HG02970 (cell line): ENCODE results near the gene KIAA1217.
"Not testable (repeated sequence)": the region's sequence is repeated elsewhere in the genome, so short reads cannot be mapped to it uniquely, and the experiment has no call there.

Experiments used
- ATAC-seq: cut with Tn5 transposase; IDR thresholded peaks from one replicate; pipeline ENCODE4 v1.9.1; 2021; ENCODE audit warnings: mild to moderate bottlenecking, moderate library complexity, moderate number of reproducible peaks; ENCODE audit not compliant: unreplicated experiment, low FRiP score

KIAA1217 gene

DNA sequence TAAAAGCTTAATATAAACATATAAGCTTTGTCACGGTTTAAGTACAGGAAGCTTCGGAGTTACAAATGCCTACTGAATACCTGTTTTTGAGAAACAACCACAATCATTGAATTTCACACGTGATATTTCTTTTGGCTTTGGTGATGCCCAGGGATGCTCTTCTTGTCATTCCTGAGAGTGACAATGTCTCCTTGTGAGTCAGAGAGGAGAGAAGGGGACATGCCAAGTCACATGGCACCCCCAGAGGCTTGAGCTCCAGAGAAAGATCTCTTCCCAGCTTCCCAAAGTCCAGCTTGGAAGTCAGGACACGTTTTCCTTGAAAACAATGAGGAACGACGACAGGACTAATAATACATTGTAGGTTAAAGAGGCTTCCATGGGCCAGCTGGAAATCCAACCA lies 272.3 kb downstream of the KIAA1217 start:
- ATAC-seq: no peak

DNA sequence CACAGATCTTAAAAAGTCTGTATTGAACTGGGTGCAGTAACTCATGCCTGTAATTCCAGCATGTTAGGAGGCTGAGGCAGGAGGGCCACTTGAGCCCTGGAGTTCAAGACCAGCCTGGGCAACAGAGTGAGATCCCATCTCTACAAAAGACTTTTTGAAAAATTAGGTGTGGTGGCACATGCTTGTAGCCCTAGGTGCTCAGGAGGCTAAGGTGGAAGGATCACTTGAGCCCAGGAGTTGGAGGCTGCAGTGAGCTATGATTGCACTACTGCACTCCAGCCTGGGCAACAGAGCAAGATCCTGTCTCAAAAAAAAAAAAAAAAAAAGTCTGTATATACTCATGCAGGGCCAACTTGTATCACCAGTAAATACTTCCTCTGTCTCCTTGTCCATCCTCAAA lies 273.8 kb downstream of the KIAA1217 start:
- ATAC-seq: not testable (repeated sequence)

DNA sequence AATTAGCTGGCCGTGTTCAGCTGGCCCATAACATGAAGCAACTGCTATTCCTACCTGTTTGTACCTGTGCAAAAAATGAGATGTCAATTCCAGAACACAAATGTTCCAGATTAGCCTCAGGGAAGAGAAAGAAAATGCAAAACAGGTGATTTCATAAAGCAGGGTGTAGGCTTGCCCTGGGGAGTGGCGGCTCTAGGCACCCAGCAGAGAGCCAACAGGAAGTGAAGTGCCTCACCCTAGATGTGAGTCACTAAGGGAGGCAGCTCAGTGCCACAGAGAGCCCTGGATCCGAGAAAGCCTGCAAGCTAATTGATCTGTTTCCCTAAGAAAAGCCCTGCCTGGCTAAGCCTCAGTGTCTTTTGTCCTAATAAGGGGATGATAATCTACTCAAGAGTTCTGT lies 274.8 kb downstream of the KIAA1217 start:
- ATAC-seq: no peak

DNA sequence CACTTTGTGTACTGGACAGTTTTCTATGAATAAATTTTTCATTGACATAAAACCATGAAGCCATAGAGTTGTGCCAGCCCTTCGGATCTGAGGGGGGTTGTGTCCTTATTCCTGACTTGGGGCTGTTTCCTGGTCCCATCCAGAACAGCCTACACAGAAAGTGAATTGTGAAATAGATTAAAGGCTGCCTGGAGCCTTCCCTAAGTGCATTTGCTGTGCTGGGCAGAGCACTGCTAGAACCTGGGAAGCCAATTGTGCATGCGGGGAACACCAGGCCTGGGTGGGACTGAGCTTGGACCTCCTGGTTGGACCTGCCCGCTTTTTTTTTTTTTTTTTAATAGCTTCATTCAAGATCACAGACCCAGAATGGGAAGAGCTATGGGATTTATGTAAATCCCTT lies 275.8 kb downstream of the KIAA1217 start:
- ATAC-seq: no peak

DNA sequence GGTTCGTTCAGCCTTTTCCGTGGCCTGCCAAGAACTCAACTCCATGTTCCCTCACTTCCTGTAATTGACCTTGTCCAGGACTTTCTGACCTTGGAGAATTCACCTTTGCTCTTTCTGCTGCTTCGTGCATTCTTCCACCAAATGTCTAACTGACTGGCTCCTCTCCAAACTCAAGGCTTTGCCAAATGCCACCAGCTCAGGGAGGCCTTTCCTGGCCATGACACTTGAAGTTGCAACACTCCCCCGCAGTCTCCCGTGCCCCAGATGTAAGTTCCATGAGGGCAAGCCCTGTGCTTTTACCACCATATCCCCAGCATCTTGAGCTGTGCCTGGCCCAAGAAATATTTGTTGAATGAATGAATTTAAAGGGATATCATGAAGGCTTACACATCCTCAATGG lies 276.4 kb downstream of the KIAA1217 start:
- ATAC-seq: no peak

DNA sequence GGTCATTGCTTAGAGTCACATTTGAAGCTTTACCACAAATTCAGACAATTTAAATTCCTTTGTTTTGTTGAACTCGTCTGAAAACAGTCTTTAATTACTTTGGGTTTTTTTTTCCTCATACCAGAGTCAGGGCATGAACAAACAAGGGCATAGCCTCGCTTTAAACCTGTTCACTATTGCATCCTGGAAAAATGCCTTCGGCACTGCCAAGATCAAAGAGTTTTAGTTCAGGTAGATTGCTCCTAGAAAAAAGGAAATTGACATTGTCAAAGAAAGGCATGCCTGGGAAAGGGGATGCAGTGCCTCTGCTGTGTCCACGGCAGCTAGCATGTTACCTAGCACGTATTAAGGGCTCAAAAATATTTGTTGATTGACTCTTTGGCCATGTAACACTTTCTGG lies 279.7 kb downstream of the KIAA1217 start:
- ATAC-seq: no peak

DNA sequence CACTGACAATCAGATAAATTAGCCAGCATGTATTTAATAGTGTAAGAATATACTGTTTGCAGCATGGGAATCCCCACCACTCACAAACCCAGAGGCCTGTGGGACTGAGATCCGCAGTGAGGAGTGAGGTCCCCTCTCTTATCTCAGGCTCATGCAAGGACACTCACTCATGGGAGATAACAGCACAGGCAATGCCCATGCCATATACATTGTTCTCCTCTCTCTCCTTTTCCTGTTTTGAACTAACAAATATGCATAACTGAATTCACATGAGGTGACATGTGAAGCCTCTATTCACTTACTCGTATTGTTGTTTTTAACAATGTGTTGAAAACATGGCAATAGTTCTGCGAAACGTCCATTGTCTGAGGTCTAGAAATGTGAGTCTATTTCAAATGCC lies 284.2 kb downstream of the KIAA1217 start:
- ATAC-seq: no peak

DNA sequence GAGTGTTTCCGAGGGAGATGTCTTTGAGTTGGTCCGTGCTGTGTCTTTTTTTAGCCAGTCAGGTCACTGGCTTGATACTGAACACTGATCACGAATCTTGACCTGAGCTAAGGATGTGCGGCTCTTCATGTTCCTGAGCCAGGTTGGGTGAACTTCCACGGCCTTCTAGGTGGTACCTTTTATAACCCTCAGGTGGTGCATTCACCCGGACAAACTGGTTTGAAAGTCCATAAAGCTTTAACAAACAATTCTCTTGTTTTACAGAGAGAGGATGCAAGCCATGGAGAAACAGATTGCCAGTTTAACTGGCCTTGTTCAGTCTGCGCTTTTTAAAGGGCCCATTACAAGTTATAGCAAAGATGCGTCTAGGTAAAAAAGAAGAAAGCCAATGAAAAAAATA lies 285.3 kb downstream of the KIAA1217 start:
- ATAC-seq: no peak

DNA sequence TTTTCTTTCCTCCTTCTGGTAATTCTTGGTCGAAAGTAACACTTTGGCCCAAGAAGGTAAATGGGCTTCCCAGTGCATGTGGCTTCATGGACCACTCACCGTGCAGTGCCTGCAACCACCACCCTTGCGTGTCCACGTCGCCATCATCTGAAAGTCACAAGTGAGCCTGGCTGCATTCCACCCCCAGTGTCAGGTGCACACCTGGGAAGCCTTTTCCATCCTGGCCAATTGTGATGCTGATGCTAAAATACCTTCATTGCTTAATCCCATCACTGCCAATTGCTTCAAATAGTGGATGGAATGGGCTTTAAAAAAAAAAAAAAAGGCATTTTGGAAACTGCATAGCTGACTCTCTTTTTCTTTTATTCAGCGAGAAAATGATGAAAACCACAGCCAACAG lies 285.8 kb downstream of the KIAA1217 start:
- no peak for ATAC-seq

DNA sequence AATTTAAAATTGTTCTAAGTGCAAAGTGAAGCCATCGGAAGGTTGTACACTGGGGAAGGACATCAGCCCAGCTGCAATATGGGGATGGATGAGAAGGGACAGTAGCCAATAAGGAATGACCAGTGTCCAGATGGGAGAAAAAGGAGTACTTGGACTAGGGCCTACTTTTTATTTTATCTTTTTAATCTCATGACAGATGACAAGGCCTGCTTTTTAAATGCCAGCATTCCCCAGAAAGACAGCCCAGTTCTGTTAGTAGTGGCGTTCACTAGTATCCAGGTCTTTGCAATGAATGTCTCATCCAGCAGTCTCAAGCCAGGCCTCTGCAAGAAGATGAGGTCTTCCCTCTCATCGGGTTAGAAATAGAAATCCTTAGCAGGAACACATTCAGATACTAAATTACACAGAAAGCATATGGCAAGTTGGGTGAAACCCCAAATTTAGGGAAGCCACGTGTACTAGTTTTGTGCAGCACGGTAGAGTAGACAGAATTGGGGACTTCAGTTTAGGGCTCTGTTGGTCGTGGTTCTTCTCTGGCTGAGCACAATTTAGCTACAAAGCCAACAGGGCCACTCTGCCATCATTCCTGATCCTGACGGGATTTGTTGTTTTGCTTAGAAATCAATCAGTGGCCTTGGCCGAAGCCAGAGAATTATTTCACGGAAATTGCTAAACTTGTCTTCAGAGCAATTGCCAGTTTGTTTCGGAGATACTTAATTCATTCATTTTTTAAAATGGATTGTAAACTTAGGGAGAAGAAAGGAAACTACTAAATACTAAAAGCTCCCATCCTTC lies 286.9 kb downstream of the KIAA1217 start:
- no peak for ATAC-seq

DNA sequence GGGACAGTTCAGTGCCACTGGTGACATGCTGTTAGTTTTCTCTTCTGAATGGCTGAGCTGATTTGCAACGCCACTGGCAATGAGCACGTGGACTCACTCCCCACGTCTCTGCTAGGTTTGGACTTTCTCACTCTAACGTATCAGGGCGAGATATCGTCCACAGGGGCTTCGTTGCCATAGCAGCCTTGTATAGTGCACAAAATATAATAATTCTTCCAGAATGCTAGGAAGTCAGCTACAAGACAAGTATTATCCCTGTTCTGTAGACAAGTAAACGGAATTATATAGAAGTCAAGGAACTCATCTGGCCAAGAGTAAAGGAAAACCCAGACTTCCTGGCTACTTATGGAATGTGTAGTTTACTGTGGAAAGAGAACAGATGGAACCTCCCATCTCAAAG lies 288.0 kb downstream of the KIAA1217 start:
- no peak for ATAC-seq

DNA sequence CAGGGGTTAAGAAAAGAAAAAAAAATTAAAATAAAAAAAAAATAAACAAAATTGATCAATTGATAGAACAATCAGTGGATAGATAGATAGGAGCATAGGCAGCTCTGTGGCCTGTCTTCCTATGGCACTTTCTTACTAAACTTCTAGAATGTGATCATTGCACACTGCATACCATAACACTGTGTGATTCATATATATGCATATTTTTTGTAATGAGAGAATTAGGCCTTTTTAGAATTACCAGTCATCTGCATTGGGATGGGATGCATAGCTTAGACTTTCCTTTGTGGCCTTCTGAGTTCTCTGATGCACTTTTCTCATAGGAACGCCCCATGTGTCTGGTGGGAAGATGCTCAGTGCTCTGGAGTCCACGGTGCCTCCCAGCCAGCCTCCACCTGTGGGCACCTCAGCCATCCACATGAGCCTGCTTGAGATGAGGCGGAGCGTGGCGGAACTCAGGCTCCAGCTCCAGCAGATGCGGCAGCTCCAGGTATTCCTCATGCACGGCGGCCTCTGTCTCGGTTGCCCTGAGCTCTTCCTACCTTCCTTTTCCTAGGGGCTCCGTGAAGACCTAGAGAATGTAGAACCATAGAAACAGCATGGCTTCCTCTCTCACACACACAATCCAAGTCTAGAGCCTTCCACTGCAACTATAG lies 292.2 kb downstream of the KIAA1217 start:
- ATAC-seq: no peak

DNA sequence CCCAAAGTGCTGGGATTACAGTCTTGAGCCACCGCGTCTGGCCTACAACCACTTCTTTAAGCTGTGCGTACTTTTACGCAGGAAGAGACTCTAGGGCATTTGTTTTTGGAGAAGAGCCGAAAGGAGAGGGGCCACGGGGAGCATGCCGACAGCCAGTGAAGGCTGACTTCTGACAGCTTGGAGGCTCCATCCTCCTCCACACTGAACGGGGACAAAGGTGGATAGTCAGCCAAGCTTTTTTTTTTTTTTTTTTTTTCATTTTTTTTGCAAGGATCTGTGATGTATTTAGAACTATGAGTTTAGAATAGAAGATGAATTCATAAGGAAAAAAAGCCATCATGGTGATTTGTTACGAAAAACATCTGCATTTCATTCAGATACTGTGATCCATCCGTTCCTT lies 293.1 kb downstream of the KIAA1217 start:
- ATAC-seq: no peak

DNA sequence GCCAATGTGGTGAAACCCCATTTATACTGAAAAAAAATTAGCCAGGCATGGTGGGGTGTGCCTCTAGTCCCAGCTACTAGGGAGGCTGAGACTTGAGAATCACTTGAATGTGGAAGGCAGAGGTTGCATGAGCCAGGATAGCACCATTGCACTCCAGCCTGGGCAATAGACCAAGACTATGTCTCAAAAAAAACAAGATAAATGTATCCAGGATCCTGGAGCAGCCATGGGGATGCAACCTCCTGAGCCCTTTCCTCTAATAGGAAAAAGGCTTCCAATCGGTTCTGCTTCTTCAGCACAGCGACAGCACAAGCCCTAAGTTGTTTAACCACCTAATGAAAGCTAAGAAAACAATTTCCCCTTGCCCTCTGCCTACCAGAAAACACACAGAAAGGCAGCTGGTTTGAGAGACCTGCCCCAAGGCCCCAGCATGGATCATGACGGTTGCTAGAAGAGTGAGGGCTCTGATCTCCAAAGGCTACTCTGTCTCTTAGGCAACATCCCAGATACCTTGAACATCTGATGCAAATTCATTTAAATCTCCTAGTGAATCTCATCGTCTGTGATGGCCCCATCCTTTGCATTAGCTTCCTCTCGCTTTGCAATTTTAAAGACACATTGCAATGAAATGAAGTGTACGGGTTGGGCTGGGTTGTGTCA lies 294.0 kb downstream of the KIAA1217 start:
- no peak for ATAC-seq

DNA sequence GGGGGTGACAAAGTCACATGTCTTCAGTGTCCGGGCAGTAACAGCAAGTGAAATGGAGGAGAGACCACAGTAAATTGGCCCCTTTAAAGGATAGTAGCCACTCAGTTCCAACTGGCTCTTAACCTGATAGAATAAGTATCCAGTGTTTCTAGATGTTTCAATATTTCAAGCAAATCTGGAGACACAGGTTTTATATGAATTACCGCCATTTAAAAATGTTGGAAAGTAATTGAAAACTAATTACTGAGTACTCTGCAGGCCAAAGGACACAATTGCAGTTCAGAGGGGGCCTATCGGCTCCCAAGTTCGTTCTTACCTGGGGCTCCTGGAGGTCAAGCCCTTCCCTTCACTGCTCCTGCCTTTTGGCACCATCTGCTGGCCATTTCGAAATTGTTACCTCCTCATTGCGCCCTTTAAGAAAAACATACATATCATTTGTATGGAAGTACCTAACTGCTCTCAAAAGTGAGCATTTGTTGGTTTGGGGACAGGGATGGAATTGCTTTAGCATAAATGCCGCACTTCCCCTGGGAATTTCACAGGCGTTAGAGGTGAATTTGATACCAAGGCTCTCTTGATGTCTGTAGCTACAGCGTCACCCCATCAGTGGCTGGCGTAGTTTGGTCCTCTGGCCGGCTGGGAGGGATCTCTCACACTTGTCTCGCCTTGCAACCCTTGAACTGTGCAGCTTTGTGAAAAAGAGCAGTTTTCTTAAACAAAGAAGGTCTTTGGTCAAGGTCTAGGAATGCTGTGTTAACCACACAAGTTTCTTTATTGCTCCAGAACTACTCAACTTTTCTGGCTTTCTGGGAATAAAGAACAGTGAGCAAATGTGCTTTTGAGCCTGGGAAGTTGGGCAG lies 294.8 kb downstream of the KIAA1217 start:
- no peak for ATAC-seq

DNA sequence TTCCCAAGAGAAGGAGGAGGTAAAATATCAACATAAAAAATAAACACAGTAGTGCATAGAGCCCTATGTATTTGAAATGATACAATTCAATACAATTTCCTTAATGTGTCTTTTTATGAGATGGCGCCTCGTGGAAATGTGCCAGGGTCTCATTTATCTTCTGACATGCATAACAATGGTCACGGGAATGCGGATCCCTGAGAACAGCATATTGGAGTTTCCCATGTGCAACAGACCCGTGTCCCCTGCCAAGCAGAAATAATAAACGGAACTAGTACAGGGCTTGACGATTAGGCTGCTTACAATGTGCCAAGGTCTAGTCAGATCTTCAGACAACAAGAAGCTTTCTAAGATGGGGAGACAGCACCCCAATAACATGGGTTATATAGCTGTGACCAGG lies 296.8 kb downstream of the KIAA1217 start:
- ATAC-seq: no peak

DNA sequence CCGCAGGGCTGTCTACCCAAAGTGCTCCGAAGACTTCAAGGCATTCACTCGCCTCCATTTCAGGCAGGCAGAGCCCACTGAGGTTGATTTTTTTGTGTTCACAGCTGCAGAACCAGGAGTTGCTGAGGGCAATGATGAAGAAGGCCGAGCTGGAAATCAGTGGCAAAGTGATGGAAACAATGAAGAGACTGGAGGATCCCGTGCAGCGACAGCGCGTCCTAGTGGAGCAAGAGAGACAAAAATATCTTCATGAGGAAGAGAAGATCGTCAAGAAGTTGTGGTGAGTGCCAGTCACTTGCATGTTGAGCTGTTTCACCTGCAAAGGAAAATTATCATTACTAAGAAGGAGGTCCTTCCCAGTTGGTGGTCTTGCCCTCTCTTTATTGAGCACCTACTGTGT lies 304.2 kb downstream of the KIAA1217 start:
- no peak for ATAC-seq

DNA sequence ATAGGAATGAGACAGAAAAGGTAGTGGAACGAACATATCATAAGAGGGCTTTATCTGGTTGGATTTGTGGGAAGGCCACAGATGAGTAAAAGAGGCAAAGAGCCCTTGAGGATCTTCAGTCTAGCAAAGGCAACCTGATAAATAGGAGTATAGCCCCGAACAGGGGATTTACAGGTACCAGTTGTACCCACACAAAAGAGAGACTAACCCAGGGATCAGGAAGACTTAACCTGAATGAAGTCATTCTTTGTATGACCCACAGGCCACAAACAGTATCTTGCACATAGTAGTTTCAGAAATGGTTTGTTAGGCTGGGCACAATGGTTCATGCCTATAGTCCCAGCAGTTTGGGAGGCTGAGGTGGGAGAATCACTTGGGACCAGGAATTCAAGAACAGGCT lies 306.5 kb downstream of the KIAA1217 start:
- ATAC-seq: no peak

DNA sequence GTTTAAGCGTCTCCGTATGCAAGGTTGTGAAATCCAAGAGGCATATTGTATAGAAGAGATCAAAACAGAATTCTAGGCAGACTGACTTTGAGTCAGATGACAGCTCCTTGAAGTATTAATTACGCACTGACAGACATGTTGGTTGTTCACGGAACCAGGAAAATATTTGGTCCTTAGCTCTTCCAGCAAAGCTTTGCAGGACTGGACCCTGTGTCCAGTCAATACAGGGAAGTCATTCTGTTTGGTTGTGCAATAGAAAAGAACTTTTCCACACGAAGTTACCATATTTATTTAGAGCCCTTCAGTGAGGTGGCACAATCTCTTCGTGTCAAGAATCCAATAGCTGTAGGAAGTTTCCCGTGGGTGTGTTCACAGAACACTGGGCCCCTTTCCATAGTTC lies 309.5 kb downstream of the KIAA1217 start:
- no peak for ATAC-seq

DNA sequence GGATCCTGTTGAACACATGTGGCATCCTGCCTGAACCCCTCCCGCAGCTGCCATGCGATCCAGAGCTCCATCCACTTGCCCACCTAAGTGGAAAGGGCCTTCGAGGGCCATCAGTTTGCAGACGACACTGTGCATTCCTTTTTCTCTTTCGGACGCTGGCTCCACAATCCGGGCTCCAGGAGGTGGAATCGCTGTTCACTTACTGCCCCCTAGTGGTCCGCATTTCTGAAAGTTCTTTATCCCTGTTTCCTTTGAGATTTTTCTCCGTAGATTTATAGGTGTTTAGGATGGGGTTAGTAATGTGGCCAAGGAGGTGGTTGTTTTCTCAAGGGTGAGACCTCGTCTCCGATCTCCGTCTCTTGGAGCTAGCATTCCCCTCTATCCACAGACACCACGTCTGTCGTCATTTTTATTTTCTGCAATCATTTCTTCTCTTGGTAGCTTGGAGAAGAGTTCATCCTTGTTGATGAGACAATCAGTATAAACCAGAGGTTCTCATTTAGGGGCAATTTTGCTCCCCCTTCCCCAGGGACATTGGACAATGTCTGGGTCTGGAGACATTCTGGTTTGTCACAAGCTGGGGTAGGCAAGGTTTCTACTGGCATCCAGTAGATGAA lies 310.2 kb downstream of the KIAA1217 start:
- ATAC-seq: no peak
